ENCODE measurements around the gene OR1F1. TPM values are rescaled to one million over a fixed set of nuclear protein-coding genes. Genes with fewer than 3 reads are reported as not detected.

The OR1F1 gene
- total RNA-seq, result not detected

GRCh38 chr16:3187798-3188674 lies at the start of gene OR1F1:
TSS of gene OR1F1 (plus strand) at chr16:3188204.
- no peak for TF ChIP-seq CTCF (IDR thresholded peaks at IDR 0.05; ENCODE audit: low read depth)

- no peak for TF ChIP-seq CTCF (IDR thresholded peaks at IDR 0.05; ENCODE audit: low read depth)
Observed at GRCh38 chr16:3138342-3138741, 49.7 kb upstream of the OR1F1 start.

DNA sequence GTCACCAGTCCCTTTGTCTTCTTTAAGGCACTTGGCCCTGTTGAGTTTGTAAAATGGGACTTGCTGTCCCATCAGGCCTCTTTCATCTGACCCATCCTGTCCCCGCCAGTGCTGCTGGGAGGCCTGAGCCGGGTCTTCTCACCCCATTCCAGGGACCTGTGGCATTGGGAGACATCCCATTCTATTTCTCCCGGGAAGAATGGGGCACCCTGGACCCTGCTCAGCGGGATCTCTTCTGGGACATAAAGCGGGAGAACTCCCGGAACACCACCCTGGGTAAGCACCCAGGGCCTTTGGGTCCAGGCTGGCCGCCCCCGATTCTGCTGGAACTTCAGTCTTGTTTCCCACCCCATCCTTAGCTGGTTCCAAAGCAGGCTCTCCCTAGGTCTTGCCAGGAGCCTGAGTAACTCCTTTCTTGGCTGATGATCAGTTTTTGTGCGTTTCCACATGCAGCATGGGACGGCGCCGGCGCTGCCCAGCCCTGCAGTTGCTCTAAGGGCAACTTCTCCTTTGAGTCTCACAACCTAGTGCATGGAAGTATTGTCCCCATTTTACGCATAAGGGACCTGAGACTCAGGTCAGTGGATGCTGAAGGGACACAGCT lies 49.1 kb upstream of the OR1F1 start:
- TF ChIP-seq CTCF (IDR thresholded peaks at IDR 0.05; ENCODE audit: low read depth), result no peak

GRCh38 chr16:3140603-3141427 lies 47.2 kb upstream of the OR1F1 start:
- TF ChIP-seq CTCF (IDR thresholded peaks at IDR 0.05; ENCODE audit: low read depth), result no peak

- no peak for TF ChIP-seq CTCF (IDR thresholded peaks at IDR 0.05; ENCODE audit: low read depth)
Observed at GRCh38 chr16:3141781-3142311, 46.2 kb upstream of the OR1F1 start.

DNA sequence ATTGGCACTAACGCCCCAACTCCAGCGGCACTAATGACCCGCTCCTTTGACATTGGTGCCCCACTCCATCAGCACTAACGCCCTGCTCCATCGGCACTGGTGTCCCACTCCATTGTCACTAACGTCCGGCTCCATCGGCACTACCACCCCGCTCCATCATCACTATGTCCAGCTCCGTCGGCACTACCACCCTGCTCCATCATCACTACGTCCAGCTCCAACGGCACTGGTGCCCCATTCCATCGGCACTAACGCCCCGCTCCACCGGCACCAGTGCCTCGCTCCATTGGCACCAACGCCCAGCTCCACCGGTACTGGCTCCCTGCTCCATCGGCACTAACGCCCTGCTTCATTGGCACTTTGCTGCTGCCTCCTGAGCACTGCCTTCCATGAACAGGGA lies 45.7 kb upstream of the OR1F1 start:
- TF ChIP-seq CTCF (IDR thresholded peaks at IDR 0.05; ENCODE audit: low read depth), result no peak
